ENCODE data around the gene FOXN3.

DNA sequence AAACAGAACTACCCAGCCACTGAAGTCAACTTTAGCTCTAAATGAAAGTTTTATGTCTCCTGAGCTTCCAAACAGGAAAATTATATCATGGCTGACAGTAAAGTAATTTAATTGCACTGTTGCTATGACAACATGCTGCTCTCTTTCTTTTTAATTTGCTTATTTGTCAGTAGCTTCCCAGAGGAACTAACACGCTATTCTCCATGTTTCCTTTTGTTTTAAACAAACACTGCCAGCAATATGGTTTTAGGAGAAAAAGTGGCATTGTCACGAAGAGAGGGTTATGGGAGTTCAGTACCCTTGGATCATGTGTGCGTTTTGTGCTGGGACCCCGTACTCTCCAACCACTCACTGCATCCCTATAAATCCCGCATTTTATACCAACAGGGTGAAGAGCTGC lies 1.9 kb downstream of the FOXN3 start:
- TF ChIP-seq, protein P1, sequence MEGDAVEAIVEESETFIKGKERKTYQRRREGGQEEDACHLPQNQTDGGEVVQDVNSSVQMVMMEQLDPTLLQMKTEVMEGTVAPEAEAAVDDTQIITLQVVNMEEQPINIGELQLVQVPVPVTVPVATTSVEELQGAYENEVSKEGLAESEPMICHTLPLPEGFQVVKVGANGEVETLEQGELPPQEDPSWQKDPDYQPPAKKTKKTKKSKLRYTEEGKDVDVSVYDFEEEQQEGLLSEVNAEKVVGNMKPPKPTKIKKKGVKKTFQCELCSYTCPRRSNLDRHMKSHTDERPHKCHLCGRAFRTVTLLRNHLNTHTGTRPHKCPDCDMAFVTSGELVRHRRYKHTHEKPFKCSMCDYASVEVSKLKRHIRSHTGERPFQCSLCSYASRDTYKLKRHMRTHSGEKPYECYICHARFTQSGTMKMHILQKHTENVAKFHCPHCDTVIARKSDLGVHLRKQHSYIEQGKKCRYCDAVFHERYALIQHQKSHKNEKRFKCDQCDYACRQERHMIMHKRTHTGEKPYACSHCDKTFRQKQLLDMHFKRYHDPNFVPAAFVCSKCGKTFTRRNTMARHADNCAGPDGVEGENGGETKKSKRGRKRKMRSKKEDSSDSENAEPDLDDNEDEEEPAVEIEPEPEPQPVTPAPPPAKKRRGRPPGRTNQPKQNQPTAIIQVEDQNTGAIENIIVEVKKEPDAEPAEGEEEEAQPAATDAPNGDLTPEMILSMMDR (optimal IDR thresholded peaks at IDR 0.05 in 1 of 3, IDR thresholded peaks at IDR 0.05 in 1 of 3, conservative IDR thresholded peaks at IDR 0.05 in 1 of 3; ENCODE audit: extremely low read depth in 1 of 3, insufficient read depth in 2 of 3, low read length in 3 of 3), result no peak
- no peak for TF ChIP-seq EZH2 (IDR thresholded peaks at IDR 0.05; ENCODE audit: low read length)
